ENCODE measurements around the gene TSPO.

GRCh38 chr22:43188829-43189545 is 37.6 kb downstream of the TSPO start:
- no peak for TF ChIP-seq EZH2 (IDR thresholded peaks at IDR 0.05; ENCODE audit: insufficient read depth, poor library complexity, severe bottlenecking)
- no peak for TF ChIP-seq EZH2phosphoT487 (IDR thresholded peaks at IDR 0.05; ENCODE audit: insufficient read depth, low read depth)

Measured in GM23248 (cell line).